ENCODE data around the gene CD200. TPM values are rescaled to one million over a fixed set of nuclear protein-coding genes. Genes with fewer than 3 reads are reported as not detected.

CD200 gene
- total and polyA plus RNA-seq, 10 of the 15 experiments (the other 5 are each of a cell fraction or from before 2014, with no cell fraction given): 21.2 to 84.3 (median 33.2) TPM

DNA sequence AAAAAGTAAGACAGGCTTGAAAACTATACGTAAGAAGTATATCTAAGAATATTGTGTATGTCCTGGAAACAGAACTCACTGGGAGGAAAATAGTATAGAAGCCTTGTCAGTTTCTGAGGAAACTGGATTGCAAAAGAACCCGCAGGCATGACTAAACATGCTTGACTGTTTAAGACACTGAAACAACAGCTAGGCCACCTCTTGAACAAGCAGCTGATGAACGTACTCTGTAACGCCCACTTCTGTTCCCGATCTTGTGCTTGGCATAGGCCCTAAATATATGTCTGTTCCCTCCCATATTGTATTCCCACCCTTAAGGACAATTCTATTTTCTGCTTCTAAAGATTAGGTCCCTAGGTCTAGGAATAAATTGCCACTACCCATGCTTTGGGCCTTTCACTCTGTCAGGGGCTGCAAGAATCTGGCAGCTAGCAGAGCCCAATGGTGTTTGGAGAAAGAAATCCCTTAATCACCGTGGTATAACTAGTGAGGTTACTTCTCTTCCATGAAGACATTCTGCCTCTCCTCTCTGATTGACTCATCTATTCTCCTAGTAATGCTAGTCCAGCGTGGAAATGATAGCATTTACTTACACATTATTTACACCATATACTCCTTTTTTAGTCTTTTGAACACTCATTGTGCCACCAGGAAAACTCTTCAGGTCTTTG is 46.2 kb downstream of the CD200 start (continued):
- no peak for TF ChIP-seq RCOR1 (conservative IDR thresholded peaks at IDR 0.05; ENCODE audit: low read depth, low read length)
- TF ChIP-seq, protein P1, sequence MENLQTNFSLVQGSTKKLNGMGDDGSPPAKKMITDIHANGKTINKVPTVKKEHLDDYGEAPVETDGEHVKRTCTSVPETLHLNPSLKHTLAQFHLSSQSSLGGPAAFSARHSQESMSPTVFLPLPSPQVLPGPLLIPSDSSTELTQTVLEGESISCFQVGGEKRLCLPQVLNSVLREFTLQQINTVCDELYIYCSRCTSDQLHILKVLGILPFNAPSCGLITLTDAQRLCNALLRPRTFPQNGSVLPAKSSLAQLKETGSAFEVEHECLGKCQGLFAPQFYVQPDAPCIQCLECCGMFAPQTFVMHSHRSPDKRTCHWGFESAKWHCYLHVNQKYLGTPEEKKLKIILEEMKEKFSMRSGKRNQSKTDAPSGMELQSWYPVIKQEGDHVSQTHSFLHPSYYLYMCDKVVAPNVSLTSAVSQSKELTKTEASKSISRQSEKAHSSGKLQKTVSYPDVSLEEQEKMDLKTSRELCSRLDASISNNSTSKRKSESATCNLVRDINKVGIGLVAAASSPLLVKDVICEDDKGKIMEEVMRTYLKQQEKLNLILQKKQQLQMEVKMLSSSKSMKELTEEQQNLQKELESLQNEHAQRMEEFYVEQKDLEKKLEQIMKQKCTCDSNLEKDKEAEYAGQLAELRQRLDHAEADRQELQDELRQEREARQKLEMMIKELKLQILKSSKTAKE (IDR thresholded peaks at IDR 0.05; ENCODE audit: low read depth, poor library complexity, severe bottlenecking): no peak

DNA sequence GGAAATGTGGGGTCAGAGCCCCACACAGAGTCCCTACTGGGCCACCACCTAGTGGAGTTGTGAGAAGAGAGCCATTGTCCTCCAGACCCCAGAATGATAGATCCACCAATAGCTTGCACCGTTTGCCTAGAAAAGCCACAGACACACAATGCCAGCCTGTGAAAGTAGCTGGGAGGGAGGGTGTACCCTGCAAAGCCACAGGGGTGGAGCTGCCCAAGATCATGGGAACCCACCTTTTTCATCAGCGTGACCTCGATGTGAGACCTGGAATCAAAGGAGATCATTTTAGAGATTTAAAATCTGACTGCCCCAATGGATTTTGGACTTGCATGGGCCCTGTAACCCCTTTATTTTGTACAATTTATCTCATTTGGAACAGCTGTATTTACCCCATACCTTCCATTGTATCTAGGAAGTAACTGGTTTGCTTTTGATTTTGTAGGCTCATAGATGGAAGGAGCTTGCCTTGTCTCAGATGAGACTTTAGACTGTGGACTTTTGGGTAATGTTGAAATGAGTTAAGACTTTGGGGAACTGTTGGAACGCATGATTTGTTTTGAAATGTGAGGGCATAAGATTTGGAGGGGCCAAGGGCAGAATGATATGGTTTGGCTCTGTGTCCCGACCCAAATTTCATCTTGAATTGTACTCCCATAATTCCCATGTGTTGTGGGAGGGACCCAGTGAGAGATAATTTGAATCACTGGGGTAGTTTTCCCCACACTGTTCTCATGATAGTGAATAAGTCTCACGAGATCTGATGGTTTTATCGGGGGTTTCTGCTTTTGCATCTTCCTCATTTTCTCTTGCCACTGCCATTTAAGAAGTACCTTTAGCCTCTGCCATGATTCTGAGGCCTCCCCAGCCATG is 49.0 kb downstream of the CD200 start:
- ChIA-PET RAD21 (ENCODE audit: unreplicated experiment) (no interaction called here), POLR2A (no interaction called here), CTCF (interaction anchor here (0.8 to 1.3 kb wide), 2 partner anchors 12 to 132 kb away, joined by 3 to 5 read pairs; no protein-coding TSS in a partner anchor), SMC1A (ENCODE audit: uncharacterized antibody, unreplicated experiment) (interaction anchor here (1.1 to 1.3 kb wide), 4 partner anchors 9 to 29 kb away, joined by 3 to 5 read pairs (median 4); no protein-coding TSS in a partner anchor)
- no peaks in the 10 kb centered on the region for H3K4me1 ChIP-seq (ENCODE audit: control insufficient read depth, insufficient read depth, low read length)
- H4K20me1 ChIP-seq (ENCODE audit: control insufficient read depth, insufficient read depth): no peaks in the 10 kb centered on the region
- no peaks in the 10 kb centered on the region for H3K9me3 ChIP-seq (replicated peaks; ENCODE audit: control insufficient read depth, insufficient read depth, low read length)
- no peaks in the 10 kb centered on the region for H3K36me3 ChIP-seq (ENCODE audit: control insufficient read depth in 2 of 2, insufficient read depth in 2 of 2, low read length in 1 of 2)
- FAIRE-seq: no peak
- intact Hi-C loops (cut with micrococcal nuclease; ENCODE audit: unreplicated experiment): no loop called here
- no peak overlapping the region for H3K4me2 ChIP-seq (ENCODE audit: control insufficient read depth, insufficient read depth)
- no peaks in the 10 kb centered on the region for H3K27me3 ChIP-seq (replicated peaks in 1 of 2; ENCODE audit: control insufficient read depth in 2 of 2, insufficient read depth in 2 of 2, low read length in 1 of 2)
- in situ Hi-C loops (cut with MboI): no loop called here
- no peak for ATAC-seq
- WGBS (ENCODE audit: insufficient coverage, insufficient replicate concordance, low lambda C conversion rate, missing lambda C conversion rate): 45% methylated on average over 7 of the region's 7 CpGs
- no peaks in the 10 kb centered on the region for H3K79me2 ChIP-seq (ENCODE audit: control insufficient read depth, insufficient read depth, low read length)
- TSS peak; percentile 79 for BruUV-seq (replicated peaks)
- no peak overlapping the region for H3K27ac ChIP-seq (ENCODE audit: control insufficient read depth, insufficient read depth)
- H2AFZ ChIP-seq (ENCODE audit: control insufficient read depth, low read depth, low read length): no peak overlapping the region
- no peak overlapping the region for H3K4me3 ChIP-seq
- no peak for DNase-seq (ENCODE audit: low read depth, low spot score)
- no peak overlapping the region for H3K9ac ChIP-seq (ENCODE audit: control insufficient read depth, insufficient read depth, low read length)
- TF ChIP-seq, protein P2, sequence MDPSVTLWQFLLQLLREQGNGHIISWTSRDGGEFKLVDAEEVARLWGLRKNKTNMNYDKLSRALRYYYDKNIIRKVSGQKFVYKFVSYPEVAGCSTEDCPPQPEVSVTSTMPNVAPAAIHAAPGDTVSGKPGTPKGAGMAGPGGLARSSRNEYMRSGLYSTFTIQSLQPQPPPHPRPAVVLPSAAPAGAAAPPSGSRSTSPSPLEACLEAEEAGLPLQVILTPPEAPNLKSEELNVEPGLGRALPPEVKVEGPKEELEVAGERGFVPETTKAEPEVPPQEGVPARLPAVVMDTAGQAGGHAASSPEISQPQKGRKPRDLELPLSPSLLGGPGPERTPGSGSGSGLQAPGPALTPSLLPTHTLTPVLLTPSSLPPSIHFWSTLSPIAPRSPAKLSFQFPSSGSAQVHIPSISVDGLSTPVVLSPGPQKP (IDR thresholded peaks at IDR 0.05; ENCODE audit: low read depth, low read length): no peak
- TF ChIP-seq ZBED1 (IDR thresholded peaks at IDR 0.05; ENCODE audit: borderline replicate concordance) (peak; percentile 99), CEBPB (IDR thresholded peaks at IDR 0.05; ENCODE audit: borderline replicate concordance in 1 of 2, low read depth in 2 of 2, low read length in 2 of 2) (no peak), BACH1 (IDR thresholded peaks at IDR 0.05; ENCODE audit: borderline replicate concordance) (peak; percentile 59; the same call in 1 of the 2 replicates), PML (IDR thresholded peaks at IDR 0.05; ENCODE audit: low read length) (peak; percentile 61; the same call in 1 of the 2 replicates), SRF (IDR thresholded peaks at IDR 0.05; ENCODE audit: low read depth in 2 of 2, low read length in 2 of 2) (no peak), POLR2AphosphoS5 (IDR thresholded peaks at IDR 0.05; ENCODE audit: low read length) (peak; percentile 32; the same call in 1 of the 2 replicates), CREM (IDR thresholded peaks at IDR 0.05; ENCODE audit: low read depth) (peak; percentile 82; the same call in 1 of the 2 replicates), TAF1 (IDR thresholded peaks at IDR 0.05; ENCODE audit: borderline replicate concordance, low read depth, low read length) (no peak), CBFB (IDR thresholded peaks at IDR 0.05; ENCODE audit: low read depth) (peak; percentile 57; the same call in 1 of the 2 replicates)
- TF ChIP-seq, protein P3, sequence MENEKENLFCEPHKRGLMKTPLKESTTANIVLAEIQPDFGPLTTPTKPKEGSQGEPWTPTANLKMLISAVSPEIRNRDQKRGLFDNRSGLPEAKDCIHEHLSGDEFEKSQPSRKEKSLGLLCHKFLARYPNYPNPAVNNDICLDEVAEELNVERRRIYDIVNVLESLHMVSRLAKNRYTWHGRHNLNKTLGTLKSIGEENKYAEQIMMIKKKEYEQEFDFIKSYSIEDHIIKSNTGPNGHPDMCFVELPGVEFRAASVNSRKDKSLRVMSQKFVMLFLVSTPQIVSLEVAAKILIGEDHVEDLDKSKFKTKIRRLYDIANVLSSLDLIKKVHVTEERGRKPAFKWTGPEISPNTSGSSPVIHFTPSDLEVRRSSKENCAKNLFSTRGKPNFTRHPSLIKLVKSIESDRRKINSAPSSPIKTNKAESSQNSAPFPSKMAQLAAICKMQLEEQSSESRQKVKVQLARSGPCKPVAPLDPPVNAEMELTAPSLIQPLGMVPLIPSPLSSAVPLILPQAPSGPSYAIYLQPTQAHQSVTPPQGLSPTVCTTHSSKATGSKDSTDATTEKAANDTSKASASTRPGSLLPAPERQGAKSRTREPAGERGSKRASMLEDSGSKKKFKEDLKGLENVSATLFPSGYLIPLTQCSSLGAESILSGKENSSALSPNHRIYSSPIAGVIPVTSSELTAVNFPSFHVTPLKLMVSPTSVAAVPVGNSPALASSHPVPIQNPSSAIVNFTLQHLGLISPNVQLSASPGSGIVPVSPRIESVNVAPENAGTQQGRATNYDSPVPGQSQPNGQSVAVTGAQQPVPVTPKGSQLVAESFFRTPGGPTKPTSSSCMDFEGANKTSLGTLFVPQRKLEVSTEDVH (IDR thresholded peaks at IDR 0.05; ENCODE audit: low read depth, partially characterized antibody): no peak

Data from GM12878 (cell line).